Hepatocyte (in vitro differentiated cells): ENCODE measurements around the gene MAB21L3. TPM values are rescaled to one million over a fixed set of nuclear protein-coding genes. Genes with fewer than 3 reads are reported as not detected.

Experiments
- DNase-seq: peaks from one replicate; pipeline ENCODE4 v3.0.0-alpha.2; 2016; ENCODE audit warnings: low spot score
- H2AFZ ChIP-seq: fragments of 200-600 bp; sonication (generic); 2 replicates; pipeline ENCODE4 v1.6.0; 2016; ENCODE audit warnings: antibody characterized with exemption, mild to moderate bottlenecking
- H3K27ac ChIP-seq: fragments of 200-600 bp; sonication (generic); 2 replicates; pipeline ENCODE4 v1.5.1; 2016; ENCODE audit warnings: mild to moderate bottlenecking
- H3K27me3 ChIP-seq: fragments of 200-600 bp; sonication (generic); 2 replicates; pipeline ENCODE4 v1.6.1; 2016
- H3K36me3 ChIP-seq: fragments of 200-600 bp; sonication (generic); replicated peaks from 2 replicates; pipeline ENCODE4 v1.5.1; 2016; ENCODE audit warnings: low read depth; ENCODE audit not compliant: insufficient read depth
- H3K4me1 ChIP-seq: fragments of 200-600 bp; sonication (generic); 2 replicates; pipeline ENCODE4 v1.5.1; 2016; ENCODE audit warnings: mild to moderate bottlenecking, moderate library complexity; ENCODE audit not compliant: insufficient read depth
- H3K4me2 ChIP-seq: fragments of 200-600 bp; sonication (generic); 2 replicates; pipeline ENCODE4 v1.6.0; 2016
- H3K4me3 ChIP-seq: fragments of 200-600 bp; sonication (generic); 2 replicates; pipeline ENCODE4 v1.5.1; 2016; ENCODE audit warnings: mild to moderate bottlenecking
- H3K79me2 ChIP-seq: fragments of 200-600 bp; sonication (generic); 2 replicates; pipeline ENCODE4 v1.6.0; 2017; ENCODE audit warnings: mild to moderate bottlenecking
- H3K9me2 ChIP-seq: fragments of 200-600 bp; sonication (generic); replicated peaks from 2 replicates; pipeline ENCODE4 v1.6.0; 2017; ENCODE audit warnings: mild to moderate bottlenecking; ENCODE audit not compliant: insufficient read depth
- H3K9me3 ChIP-seq: fragments of 200-600 bp; sonication (generic); 2 replicates; pipeline ENCODE4 v1.5.1; 2016; ENCODE audit warnings: low read depth, mild to moderate bottlenecking
- H4K20me1 ChIP-seq: fragments of 200-600 bp; sonication (generic); 2 replicates; pipeline ENCODE4 v1.6.0; 2016; ENCODE audit warnings: mild to moderate bottlenecking; ENCODE audit not compliant: insufficient read depth, poor library complexity, severe bottlenecking
- CTCF ChIP-seq: fragments of 200-600 bp; sonication (generic); IDR thresholded peaks from 2 replicates; pipeline ENCODE4 v1.5.1; 2016; ENCODE audit warnings: antibody characterized with exemption, mild to moderate bottlenecking; ENCODE audit not compliant: poor library complexity
- EZH2 ChIP-seq: fragments of 200-600 bp; sonication (generic); IDR thresholded peaks from 2 replicates; pipeline ENCODE4 v1.6.1; 2016; ENCODE audit warnings: antibody characterized with exemption, mild to moderate bottlenecking, borderline replicate concordance
- EZH2phosphoT487 ChIP-seq: fragments of 200-600 bp; sonication (generic); IDR thresholded peaks from one replicate; pipeline ENCODE4 v1.6.1; 2018; ENCODE audit warnings: antibody characterized with exemption, mild to moderate bottlenecking, low read depth, moderate library complexity; ENCODE audit not compliant: unreplicated experiment, severe bottlenecking
- WGBS: methylation state at CpG from one replicate; pipeline ENCODE4 v1.1.6; 2016; ENCODE audit warnings: low lambda C conversion rate; ENCODE audit errors: missing lambda C conversion rate; 5-methylcytosine and 5-hydroxymethylcytosine counted together
- polyA plus RNA-seq: library from polyadenylated mRNA; unstranded; fragments of >200 nt; fragmentation: Nextera tagmentation; extraction: Ambion mirVana; gene quantifications from 2 replicates; pipeline ENCODE4 v1.2.1, GENCODE V29; 2016
- total RNA-seq: library from RNA; depleted of rRNA; stranded (reverse); fragments of >200 nt; gene quantifications from 2 replicates; pipeline ENCODE4 v1.2.3, GENCODE V29; 2014

MAB21L3 gene
- total and polyA plus RNA-seq, 2 experiments from 2014 or later: 0.47 to 0.74 TPM

GRCh38 chr1:116111524-116112021 lies 374 bp downstream of the MAB21L3 start:
- DNase-seq: peak; percentile 70
- H3K27me3 ChIP-seq: no peaks in the 10 kb centered on the region
- H3K36me3 ChIP-seq: no peaks in the 10 kb centered on the region
- H3K79me2 ChIP-seq: no peaks in the 10 kb centered on the region
- no peaks in the 10 kb centered on the region for H4K20me1 ChIP-seq
- peak overlapping the region; percentile 89 for H3K27ac ChIP-seq
- TF ChIP-seq CTCF (no peak), EZH2 (no peak), EZH2phosphoT487 (no peak)
- H3K9me3 ChIP-seq: no peaks in the 10 kb centered on the region
- H3K4me2 ChIP-seq: peak overlapping the region; percentile 60
- no peaks in the 10 kb centered on the region for H3K9me2 ChIP-seq
- H3K4me3 ChIP-seq: no peak overlapping the region
- 28% methylated on average over 11 of the region's 11 CpGs for WGBS
- H2AFZ ChIP-seq: no peak overlapping the region
- H3K4me1 ChIP-seq: peaks cover 37% of the 10 kb centered on the region

- Histone ChIP-seq H3K4me3 (no peak overlapping the region), H3K9me2 (no peaks in the 10 kb centered on the region), H3K9me3 (no peaks in the 10 kb centered on the region), H3K27ac (peak overlapping the region; percentile 89), H3K36me3 (no peaks in the 10 kb centered on the region), H3K4me1 (peaks cover 37% of the 10 kb centered on the region), H4K20me1 (no peaks in the 10 kb centered on the region), H2AFZ (peak overlapping the region; percentile 6), H3K4me2 (peak overlapping the region; percentile 60), H3K79me2 (no peaks in the 10 kb centered on the region), H3K27me3 (no peaks in the 10 kb centered on the region)
- no peak for DNase-seq
- TF ChIP-seq EZH2 (no peak), CTCF (no peak), EZH2phosphoT487 (no peak)
- WGBS: 86% methylated on average over 4 of the region's 4 CpGs
These were observed 1.4 kb downstream of the MAB21L3 start for GRCh38 chr1:116112388-116113140.

- Histone ChIP-seq H3K4me3 (no peak overlapping the region), H3K79me2 (no peaks in the 10 kb centered on the region), H3K27me3 (no peaks in the 10 kb centered on the region), H3K36me3 (no peaks in the 10 kb centered on the region), H4K20me1 (no peaks in the 10 kb centered on the region), H3K9me3 (no peaks in the 10 kb centered on the region), H2AFZ (no peak overlapping the region), H3K4me1 (peaks cover 37% of the 10 kb centered on the region), H3K9me2 (no peaks in the 10 kb centered on the region), H3K4me2 (no peak overlapping the region), H3K27ac (no peak overlapping the region)
- no peak for DNase-seq
- 81% methylated on average over 7 of the region's 7 CpGs for WGBS
- TF ChIP-seq CTCF (no peak), EZH2phosphoT487 (no peak), EZH2 (no peak)
These were observed 2.4 kb downstream of the MAB21L3 start for GRCh38 chr1:116113615-116114014.
